IMR-90 (cell line): ENCODE data around the gene SRXN1. TPM values are rescaled to one million over a fixed set of nuclear protein-coding genes. Genes with fewer than 3 reads are reported as not detected.
A peak's percentile ranks its signal among the peaks of the same experiment; 100 is the strongest.

ENCODE experiments used
- ATAC-seq: fragments of 200-7000 bp; cut with Tn5 transposase; 2 replicates; pipeline ENCODE4 v1.9.1; 2020; ENCODE audit warnings: low read depth, mild to moderate bottlenecking, moderate library complexity
- BruUV-seq: library from RNA; stranded (reverse); fragments of 400-500 nt; replicated peaks from 2 replicates; lab custom pipeline; 2021; lab: Mats Ljungman, UMichigan
- CTCF ChIA-PET: fragments of 300-600 bp; formaldehyde crosslinking; extraction: SDS; loops from one replicate; lab custom pipeline; 2021; ENCODE audit warnings: antibody characterized with exemption; lab: Yijun Ruan, JAX
- POLR2A ChIA-PET: fragments of 300-600 bp; sonication (Branson Sonifier 250); formaldehyde crosslinking; loops from one replicate; lab custom pipeline; 2022; ENCODE audit warnings: antibody characterized with exemption; ENCODE audit not compliant: unreplicated experiment; lab: Charles Lee
- DNase-seq: peaks from one replicate; pipeline ENCODE4 v3.0.0; 2013
- H2AFZ ChIP-seq: replicated peaks from 2 replicates; pipeline ENCODE3; 2013; ENCODE audit warnings: low read length, mild to moderate bottlenecking; ENCODE audit not compliant: poor library complexity
- H2AK5ac ChIP-seq: 2 replicates; pipeline ENCODE4 v1.6.1; 2013; ENCODE audit warnings: low read depth, low read length, inconsistent platforms
- H2AK9ac ChIP-seq: replicated peaks from 2 replicates; pipeline ENCODE3; 2013; ENCODE audit warnings: mild to moderate bottlenecking, low read depth, low read length, moderate library complexity; ENCODE audit not compliant: poor library complexity
- H2BK120ac ChIP-seq: 2 replicates; pipeline ENCODE4 v1.6.1; 2013; ENCODE audit warnings: low read depth, low read length, inconsistent platforms
- H2BK15ac ChIP-seq: 3 replicates; pipeline ENCODE4 v1.6.1; 2013; ENCODE audit warnings: low read depth, low read length, inconsistent platforms
- H2BK20ac ChIP-seq: 2 replicates; pipeline ENCODE4 v1.6.1; 2013; ENCODE audit warnings: low read depth, mild to moderate bottlenecking, inconsistent platforms, low read length, moderate library complexity
- H2BK5ac ChIP-seq: 2 replicates; pipeline ENCODE4 v1.6.1; 2013; ENCODE audit warnings: mild to moderate bottlenecking, low read depth, low read length, inconsistent platforms; ENCODE audit not compliant: poor library complexity, severe bottlenecking
- H3K14ac ChIP-seq: replicated peaks from 2 replicates; pipeline ENCODE4 v1.6.1; 2013; ENCODE audit warnings: low read depth, low read length, inconsistent platforms
- H3K18ac ChIP-seq: 2 replicates; pipeline ENCODE4 v1.6.1; 2013; ENCODE audit warnings: low read depth, low read length, control low read depth
- H3K23ac ChIP-seq: 2 replicates; pipeline ENCODE4 v1.6.1; 2013; ENCODE audit warnings: low read depth, low read length, inconsistent platforms
- H3K27ac ChIP-seq: 2 replicates; pipeline ENCODE4 v1.5.1; 2013; ENCODE audit warnings: mild to moderate bottlenecking, control low read depth, low read length; ENCODE audit not compliant: insufficient read depth
- H3K27me3 ChIP-seq: 2 replicates; pipeline ENCODE4 v1.6.1; 2013; ENCODE audit warnings: low read length; ENCODE audit not compliant: control insufficient read depth, insufficient read depth
- H3K36me3 ChIP-seq: 2 replicates; pipeline ENCODE4 v1.6.1; 2013; ENCODE audit warnings: low read length, mixed read lengths; ENCODE audit not compliant: control insufficient read depth, insufficient read depth
- H3K4ac ChIP-seq: 2 replicates; pipeline ENCODE4 v1.6.1; 2013; ENCODE audit warnings: low read depth, low read length, inconsistent platforms
- H3K4me1 ChIP-seq: 2 replicates; pipeline ENCODE4 v1.6.1; 2013; ENCODE audit warnings: low read length, mixed read lengths; ENCODE audit not compliant: control insufficient read depth, insufficient read depth
- H3K4me2 ChIP-seq: 2 replicates; pipeline ENCODE4 v1.6.1; 2013; ENCODE audit warnings: low read depth, mild to moderate bottlenecking, control low read depth, low read length, moderate library complexity
- H3K4me3 ChIP-seq: 2 replicates; pipeline ENCODE4 v1.5.1; 2013; ENCODE audit warnings: low read depth, mild to moderate bottlenecking, control low read depth, low read length, moderate library complexity; ENCODE audit not compliant: insufficient read depth
- H3K56ac ChIP-seq: 2 replicates; pipeline ENCODE4 v1.6.1; 2013; ENCODE audit warnings: low read length, inconsistent platforms; ENCODE audit not compliant: insufficient read depth; ENCODE audit errors: extremely low read depth
- H3K79me1 ChIP-seq, 2 experiments: 2 replicates each; pipeline ENCODE4 v1.6.1; 2013; ENCODE audit warnings: low read length in 2 of 2, inconsistent platforms in 1 of 2, low read depth in 1 of 2
- H3K9ac ChIP-seq: 2 replicates; pipeline ENCODE4 v1.6.1; 2013; ENCODE audit warnings: low read depth, low read length, control low read depth
- H3K9me1 ChIP-seq: 2 replicates; pipeline ENCODE4 v1.6.1; 2013; ENCODE audit warnings: low read length, inconsistent platforms; ENCODE audit not compliant: insufficient read depth
- H3K9me3 ChIP-seq: 2 replicates; pipeline ENCODE4 v1.6.1; 2013; ENCODE audit warnings: low read length; ENCODE audit not compliant: control insufficient read depth, insufficient read depth
- H4K20me1 ChIP-seq: 2 replicates; pipeline ENCODE4 v1.6.1; 2013; ENCODE audit warnings: low read length, inconsistent platforms; ENCODE audit not compliant: insufficient read depth
- H4K5ac ChIP-seq: 2 replicates; pipeline ENCODE4 v1.6.1; 2013; ENCODE audit warnings: mild to moderate bottlenecking, low read depth, low read length, control low read depth
- H4K8ac ChIP-seq, 2 experiments: 2 replicates each; pipeline ENCODE4 v1.6.1; 2013; ENCODE audit warnings: low read depth in 2 of 2, low read length in 2 of 2, control low read depth in 1 of 2, inconsistent platforms in 1 of 2
- H4K91ac ChIP-seq: 2 replicates; pipeline ENCODE4 v1.6.1; 2013; ENCODE audit warnings: low read depth, low read length, inconsistent platforms; ENCODE audit not compliant: insufficient read depth
- BHLHE40 ChIP-seq: fragments of 150-350 bp; IDR thresholded peaks from 2 replicates; pipeline ENCODE4 v1.6.1; 2016; ENCODE audit warnings: mild to moderate bottlenecking, low read depth, low read length
- CEBPB ChIP-seq: IDR thresholded peaks from 2 replicates; pipeline ENCODE4 v1.6.1; 2012; ENCODE audit warnings: low read depth, low read length, improper control_type of control experiment
- CHD1 ChIP-seq: IDR thresholded peaks from 2 replicates; pipeline ENCODE4 v1.6.1; 2012; ENCODE audit warnings: low read depth, low read length, improper control_type of control experiment
- CTCF ChIP-seq: conservative IDR thresholded peaks from 2 replicates; pipeline ENCODE4 v1.5.1; 2012; ENCODE audit warnings: mild to moderate bottlenecking, low read depth, low read length, improper control_type of control experiment
- ELK1 ChIP-seq: fragments of 150-350 bp; IDR thresholded peaks from 2 replicates; pipeline ENCODE4 v1.6.1; 2016; ENCODE audit warnings: low read depth, mild to moderate bottlenecking, low read length, moderate library complexity, borderline replicate concordance
- MAFK ChIP-seq: IDR thresholded peaks from 2 replicates; pipeline ENCODE4 v1.6.1; 2012; ENCODE audit warnings: low read depth, low read length, improper control_type of control experiment
- MAZ ChIP-seq: IDR thresholded peaks from 2 replicates; pipeline ENCODE4 v1.6.1; 2012; ENCODE audit warnings: low read depth, mild to moderate bottlenecking, low read length, improper control_type of control experiment, moderate library complexity, borderline replicate concordance
- MXI1 ChIP-seq: IDR thresholded peaks from 2 replicates; pipeline ENCODE4 v1.6.1; 2012; ENCODE audit warnings: low read depth, mild to moderate bottlenecking, low read length, moderate library complexity, borderline replicate concordance
- NFE2L2 ChIP-seq: fragments of 150-350 bp; IDR thresholded peaks from 2 replicates; pipeline ENCODE4 v1.6.1; 2016; ENCODE audit warnings: low read depth, mild to moderate bottlenecking, low read length
- RAD21 ChIP-seq: IDR thresholded peaks from 2 replicates; pipeline ENCODE4 v1.6.1; 2012; ENCODE audit warnings: low read length, improper control_type of control experiment
- SMC3 ChIP-seq: fragments of 150-350 bp; IDR thresholded peaks from 2 replicates; pipeline ENCODE4 v1.6.1; 2016; ENCODE audit warnings: low read depth, mild to moderate bottlenecking, antibody characterized with exemption, low read length, moderate library complexity
- USF2 ChIP-seq: fragments of 150-350 bp; IDR thresholded peaks from 2 replicates; pipeline ENCODE4 v1.6.1; 2017; ENCODE audit warnings: mild to moderate bottlenecking, antibody characterized with exemption, low read length, low read depth
- WGBS, 2 experiments: methylation state at CpG; one replicate each; pipeline versions ENCODE4 v1.1.5 to v1.1.7; 2013; ENCODE audit warnings: missing lambda C conversion rate in 2 of 2; ENCODE audit not compliant: insufficient read length in 1 of 2; ENCODE audit errors: extremely low coverage in 2 of 2; 5-methylcytosine and 5-hydroxymethylcytosine counted together
- dilution Hi-C: fragments of 300-500 bp; cut with HindIII; formaldehyde crosslinking; loops from one replicate; pipeline ENCODE4 v1.14.3; 2018; ENCODE audit warnings: low sequenced_read_pairs; ENCODE audit not compliant: unreplicated experiment
- in situ Hi-C: fragments of 300-500 bp; cut with MboI; formaldehyde crosslinking; loops from 3 replicates; pipeline ENCODE4 v1.14.3; 2019; ENCODE audit warnings: low sequenced_read_pairs, inconsistent platforms, mixed read lengths
- intact Hi-C: fragments of 100-400 bp; cut with micrococcal nuclease; formaldehyde crosslinking; loops from 2 replicates; pipeline ENCODE4 v1.10.0; 2022
- polyA plus RNA-seq, 3 experiments: library from polyadenylated mRNA; depleted of rRNA; stranded (reverse); fragments of >200 nt; gene quantifications; 2 replicates each; pipeline ENCODE4 v1.2.3, GENCODE V29; 2012; ENCODE audit warnings: low replicate concordance in 1 of 3
- total RNA-seq: library from RNA; depleted of rRNA; stranded (reverse); fragments of >200 nt; gene quantifications from 2 replicates; pipeline ENCODE4 v1.2.3, GENCODE V29; 2012

Gene SRXN1
- total and polyA plus RNA-seq, 2 of the 4 experiments (the other 2 are of a cell fraction) = 51.2 to 71.2 TPM

GRCh38 chr20:688809-689212 is 35.8 kb upstream of the SRXN1 start:
- H3K4ac ChIP-seq = no peak overlapping the region
- no peak overlapping the region for H2BK5ac ChIP-seq
- no TSS peak for BruUV-seq
- no peaks in the 10 kb centered on the region for H3K9me3 ChIP-seq
- H3K56ac ChIP-seq = no peak overlapping the region
- H3K4me3 ChIP-seq = no peak overlapping the region
- in situ Hi-C loops = no loop called here
- H3K27me3 ChIP-seq = peaks cover 12% of the 10 kb centered on the region
- no CpG with 5 or more reads among the region's 13 CpGs for WGBS, 2 experiments
- H2AFZ ChIP-seq = no peak overlapping the region
- H3K23ac ChIP-seq = no peak overlapping the region
- no peak overlapping the region for H3K14ac ChIP-seq
- intact Hi-C loops = no loop called here
- no peak overlapping the region for H2BK15ac ChIP-seq
- ATAC-seq (no peak; the same call in 1 of the 2 replicates), DNase-seq (peak; percentile 2)
- H3K9ac ChIP-seq = no peak overlapping the region
- dilution Hi-C loops = no loop called here
- H3K4me1 ChIP-seq = no peaks in the 10 kb centered on the region
- no peak overlapping the region for H4K91ac ChIP-seq
- POLR2A ChIA-PET = no interaction called here
- H4K5ac ChIP-seq = no peak overlapping the region
- no peaks in the 10 kb centered on the region for H4K20me1 ChIP-seq
- no peak overlapping the region for H2AK9ac ChIP-seq
- TF ChIP-seq CEBPB = no peak
- no peak for TF ChIP-seq BHLHE40
- no peak for TF ChIP-seq SMC3
- TF ChIP-seq NFE2L2 = no peak
- TF ChIP-seq MAFK = no peak
- TF ChIP-seq MAZ = no peak
- no peak for TF ChIP-seq CTCF
- TF ChIP-seq USF2 = no peak
- no peak for TF ChIP-seq RAD21
- TF ChIP-seq MXI1 = no peak
- TF ChIP-seq ELK1 = no peak
- no peak for TF ChIP-seq CHD1
- CTCF ChIA-PET = no interaction called here
- H3K9me1 ChIP-seq = no peaks in the 10 kb centered on the region
- H2AK5ac ChIP-seq = no peak overlapping the region
- no peak overlapping the region for H3K4me2 ChIP-seq
- H3K27ac ChIP-seq = no peak overlapping the region
- H2BK120ac ChIP-seq = no peak overlapping the region
- no peaks in the 10 kb centered on the region for H3K36me3 ChIP-seq
- no peak overlapping the region for H2BK20ac ChIP-seq
- H3K79me1 ChIP-seq = no peaks in the 10 kb centered on the region
- no peak overlapping the region for H3K18ac ChIP-seq
- no peak overlapping the region for H4K8ac ChIP-seq
